ENCODE measurements around the gene ERGIC1.

ERGIC1 gene

GRCh38 chr5:172952034-172952511, 118.0 kb downstream of the ERGIC1 start:
- Histone ChIP-seq H3K4me1 (ENCODE audit: insufficient read depth, low read length) (no peaks in the 10 kb centered on the region), H3K27ac (ENCODE audit: low read length) (no peak overlapping the region), H3K4me3 (ENCODE audit: low read length) (no peak overlapping the region), H3K9ac (ENCODE audit: low read depth, low read length) (no peak overlapping the region), H3K9me3 (ENCODE audit: insufficient read depth, low read depth, low read length) (no peaks in the 10 kb centered on the region), H3K27me3 (ENCODE audit: insufficient read depth, low read length) (peaks cover 13% of the 10 kb centered on the region; the same call in 1 of the 2 replicates), H3K36me3 (ENCODE audit: insufficient read depth, low read depth, low read length) (peaks cover 22% of the 10 kb centered on the region; the same call in 1 of the 2 replicates)

GRCh38 chr5:172953776-172954675, 120.0 kb downstream of the ERGIC1 start:
- H3K27me3 ChIP-seq (ENCODE audit: insufficient read depth, low read length): peaks cover 27% of the 10 kb centered on the region
- no peaks in the 10 kb centered on the region for H3K4me1 ChIP-seq (ENCODE audit: insufficient read depth, low read length)
- H3K36me3 ChIP-seq (ENCODE audit: insufficient read depth, low read depth, low read length): peaks cover 16% of the 10 kb centered on the region; the same call in 1 of the 2 replicates
- H3K4me3 ChIP-seq (ENCODE audit: low read length): no peak overlapping the region
- H3K27ac ChIP-seq (ENCODE audit: low read length): no peak overlapping the region
- no peaks in the 10 kb centered on the region for H3K9me3 ChIP-seq (ENCODE audit: insufficient read depth, low read depth, low read length)
- H3K9ac ChIP-seq (ENCODE audit: low read depth, low read length): no peak overlapping the region

GRCh38 chr5:172954751-172955159, 120.7 kb downstream of the ERGIC1 start:
- H3K36me3 ChIP-seq (ENCODE audit: insufficient read depth, low read depth, low read length): peaks cover 16% of the 10 kb centered on the region; the same call in 1 of the 2 replicates
- H3K27me3 ChIP-seq (ENCODE audit: insufficient read depth, low read length): peaks cover 27% of the 10 kb centered on the region
- no peak overlapping the region for H3K4me3 ChIP-seq (ENCODE audit: low read length)
- H3K9me3 ChIP-seq (ENCODE audit: insufficient read depth, low read depth, low read length): no peaks in the 10 kb centered on the region
- no peaks in the 10 kb centered on the region for H3K4me1 ChIP-seq (ENCODE audit: insufficient read depth, low read length)
- no peak overlapping the region for H3K27ac ChIP-seq (ENCODE audit: low read length)
- no peak overlapping the region for H3K9ac ChIP-seq (ENCODE audit: low read depth, low read length)

- Histone ChIP-seq H3K9me3 (ENCODE audit: insufficient read depth, low read depth, low read length) (no peaks in the 10 kb centered on the region), H3K4me1 (ENCODE audit: insufficient read depth, low read length) (no peaks in the 10 kb centered on the region), H3K4me3 (ENCODE audit: low read length) (no peak overlapping the region), H3K9ac (ENCODE audit: low read depth, low read length) (no peak overlapping the region), H3K36me3 (ENCODE audit: insufficient read depth, low read depth, low read length) (peaks cover 6% of the 10 kb centered on the region; the same call in 1 of the 2 replicates), H3K27ac (ENCODE audit: low read length) (no peak overlapping the region), H3K27me3 (ENCODE audit: insufficient read depth, low read length) (peaks cover 27% of the 10 kb centered on the region)
Measured at GRCh38 chr5:172956228-172956627, 122.2 kb downstream of the ERGIC1 start.

- Histone ChIP-seq H3K36me3 (ENCODE audit: insufficient read depth, low read depth, low read length) (peaks cover 5% of the 10 kb centered on the region; the same call in 1 of the 2 replicates), H3K27me3 (ENCODE audit: insufficient read depth, low read length) (peaks cover 27% of the 10 kb centered on the region), H3K9ac (ENCODE audit: low read depth, low read length) (no peak overlapping the region), H3K4me1 (ENCODE audit: insufficient read depth, low read length) (no peaks in the 10 kb centered on the region), H3K9me3 (ENCODE audit: insufficient read depth, low read depth, low read length) (no peaks in the 10 kb centered on the region), H3K4me3 (ENCODE audit: low read length) (no peak overlapping the region), H3K27ac (ENCODE audit: low read length) (no peak overlapping the region)
Measured at GRCh38 chr5:172956936-172957335, 122.9 kb downstream of the ERGIC1 start.

GRCh38 chr5:172957458-172957857, 123.4 kb downstream of the ERGIC1 start:
- H3K9me3 ChIP-seq (ENCODE audit: insufficient read depth, low read depth, low read length): no peaks in the 10 kb centered on the region
- no peaks in the 10 kb centered on the region for H3K4me1 ChIP-seq (ENCODE audit: insufficient read depth, low read length)
- no peak overlapping the region for H3K27ac ChIP-seq (ENCODE audit: low read length)
- H3K9ac ChIP-seq (ENCODE audit: low read depth, low read length): no peak overlapping the region
- H3K4me3 ChIP-seq (ENCODE audit: low read length): no peak overlapping the region
- H3K36me3 ChIP-seq (ENCODE audit: insufficient read depth, low read depth, low read length): peaks cover 5% of the 10 kb centered on the region; the same call in 1 of the 2 replicates
- H3K27me3 ChIP-seq (ENCODE audit: insufficient read depth, low read length): peaks cover 27% of the 10 kb centered on the region

GRCh38 chr5:172958331-172959046, 124.4 kb downstream of the ERGIC1 start:
- Histone ChIP-seq H3K27ac (ENCODE audit: low read length) (no peak overlapping the region), H3K4me1 (ENCODE audit: insufficient read depth, low read length) (no peaks in the 10 kb centered on the region), H3K4me3 (ENCODE audit: low read length) (peak overlapping the region; percentile 99), H3K27me3 (ENCODE audit: insufficient read depth, low read length) (peaks cover 25% of the 10 kb centered on the region), H3K36me3 (ENCODE audit: insufficient read depth, low read depth, low read length) (peaks cover 5% of the 10 kb centered on the region; the same call in 1 of the 2 replicates), H3K9me3 (ENCODE audit: insufficient read depth, low read depth, low read length) (no peaks in the 10 kb centered on the region), H3K9ac (ENCODE audit: low read depth, low read length) (peak overlapping the region; percentile 95; the same call in 1 of the 2 replicates)

- H3K9ac ChIP-seq (ENCODE audit: low read depth, low read length): peak overlapping the region; percentile 95
- peak overlapping the region; percentile 52 for H3K27ac ChIP-seq (ENCODE audit: low read length)
- H3K4me1 ChIP-seq (ENCODE audit: insufficient read depth, low read length): no peaks in the 10 kb centered on the region
- H3K4me3 ChIP-seq (ENCODE audit: low read length): peak overlapping the region; percentile 99
- peaks cover 18% of the 10 kb centered on the region for H3K27me3 ChIP-seq (ENCODE audit: insufficient read depth, low read length)
- H3K9me3 ChIP-seq (ENCODE audit: insufficient read depth, low read depth, low read length): no peaks in the 10 kb centered on the region
- peaks cover 5% of the 10 kb centered on the region; the same call in 1 of the 2 replicates for H3K36me3 ChIP-seq (ENCODE audit: insufficient read depth, low read depth, low read length)
Measured at GRCh38 chr5:172959824-172960799, 126.1 kb downstream of the ERGIC1 start.

GRCh38 chr5:172969921-172970320, 135.9 kb downstream of the ERGIC1 start:
- Histone ChIP-seq H3K9ac (ENCODE audit: low read depth, low read length) (no peak overlapping the region), H3K36me3 (ENCODE audit: insufficient read depth, low read depth, low read length) (peaks cover 24% of the 10 kb centered on the region), H3K4me3 (ENCODE audit: low read length) (no peak overlapping the region), H3K9me3 (ENCODE audit: insufficient read depth, low read depth, low read length) (no peaks in the 10 kb centered on the region), H3K27ac (ENCODE audit: low read length) (no peak overlapping the region), H3K27me3 (ENCODE audit: insufficient read depth, low read length) (no peaks in the 10 kb centered on the region), H3K4me1 (ENCODE audit: insufficient read depth, low read length) (no peaks in the 10 kb centered on the region)

- H3K27ac ChIP-seq (ENCODE audit: low read length): no peak overlapping the region
- H3K36me3 ChIP-seq (ENCODE audit: insufficient read depth, low read depth, low read length): peaks cover 18% of the 10 kb centered on the region
- H3K4me1 ChIP-seq (ENCODE audit: insufficient read depth, low read length): no peaks in the 10 kb centered on the region
- no peaks in the 10 kb centered on the region for H3K9me3 ChIP-seq (ENCODE audit: insufficient read depth, low read depth, low read length)
- peaks cover 6% of the 10 kb centered on the region for H3K27me3 ChIP-seq (ENCODE audit: insufficient read depth, low read length)
- H3K4me3 ChIP-seq (ENCODE audit: low read length): no peak overlapping the region
- H3K9ac ChIP-seq (ENCODE audit: low read depth, low read length): no peak overlapping the region
Measured at GRCh38 chr5:172971482-172971881, 137.4 kb downstream of the ERGIC1 start.

GRCh38 chr5:172972552-172972951, 138.5 kb downstream of the ERGIC1 start:
- Histone ChIP-seq H3K9me3 (ENCODE audit: insufficient read depth, low read depth, low read length) (no peaks in the 10 kb centered on the region), H3K4me3 (ENCODE audit: low read length) (no peak overlapping the region), H3K27me3 (ENCODE audit: insufficient read depth, low read length) (peaks cover 6% of the 10 kb centered on the region), H3K27ac (ENCODE audit: low read length) (no peak overlapping the region), H3K36me3 (ENCODE audit: insufficient read depth, low read depth, low read length) (peaks cover 18% of the 10 kb centered on the region), H3K4me1 (ENCODE audit: insufficient read depth, low read length) (no peaks in the 10 kb centered on the region), H3K9ac (ENCODE audit: low read depth, low read length) (no peak overlapping the region)
